HEK293 (cell line): ENCODE measurements around the gene JUP.

Experiments used
- CTCF ChIA-PET: fragments of 350-600 bp; formaldehyde crosslinking; extraction: SDS; loops from one replicate; lab custom pipeline; 2021; ENCODE audit warnings: antibody characterized with exemption; lab: Yijun Ruan, JAX
- POLR2A ChIA-PET: fragments of 300-600 bp; formaldehyde crosslinking; extraction: SDS; loops from one replicate; lab custom pipeline; 2020; ENCODE audit warnings: antibody characterized with exemption, inconsistent platforms; lab: Yijun Ruan, JAX
- H3K27ac ChIP-seq: fragments of 200-500 bp; sonication (Bioruptor generic); 2 replicates; pipeline ENCODE4 v1.5.1; 2014; ENCODE audit warnings: low read depth, low read length, control low read depth, inconsistent platforms; ENCODE audit errors: extremely low read depth
- H3K36me3 ChIP-seq, 2 experiments: fragments of 200-500 bp in 1 of 2; sonication (Bioruptor generic) in 1 of 2; 1 replicate in 1 of 2; 2 replicates in 1 of 2; pipeline ENCODE4 v1.5.1; 2014 to 2017; ENCODE audit warnings: inconsistent platforms in 2 of 2, low read length in 2 of 2; ENCODE audit not compliant: control insufficient read depth in 2 of 2, insufficient read depth in 1 of 2
- H3K4me1 ChIP-seq: fragments of 200-500 bp; sonication (Bioruptor generic); 2 replicates; pipeline ENCODE4 v1.5.1; 2014; ENCODE audit warnings: mild to moderate bottlenecking, low read length, inconsistent platforms; ENCODE audit not compliant: control insufficient read depth, insufficient read depth
- H3K4me3 ChIP-seq: 2 replicates; pipeline ENCODE4 v1.5.1; 2011; ENCODE audit warnings: low read depth, mild to moderate bottlenecking, control low read depth, low read length, moderate library complexity
- H3K9me3 ChIP-seq: fragments of 200-500 bp; sonication (Bioruptor generic); 2 replicates; pipeline ENCODE4 v1.5.1; 2014; ENCODE audit warnings: low read depth, low read length, inconsistent platforms; ENCODE audit not compliant: control insufficient read depth, insufficient read depth
- ATF2 ChIP-seq: fragments of 450-650 bp; formaldehyde crosslinking; IDR thresholded peaks from 2 replicates; pipeline ENCODE4 v1.5.1; 2016; ENCODE audit warnings: missing biosample characterization, missing genetic modification characterization, low read depth
- FEZF1 ChIP-seq: fragments of 450-650 bp; formaldehyde crosslinking; IDR thresholded peaks from 2 replicates; pipeline ENCODE4 v1.5.1; 2016; ENCODE audit warnings: missing biosample characterization, missing genetic modification characterization
- PATZ1 ChIP-seq: fragments of 450-650 bp; formaldehyde crosslinking; IDR thresholded peaks from 2 replicates; pipeline ENCODE4 v1.5.1; 2016; ENCODE audit warnings: missing biosample characterization, missing genetic modification characterization
- SCRT2 ChIP-seq: fragments of 450-650 bp; formaldehyde crosslinking; IDR thresholded peaks from 2 replicates; pipeline ENCODE4 v1.5.1; 2016; ENCODE audit warnings: missing biosample characterization, missing genetic modification characterization
- SP7 ChIP-seq: fragments of 450-650 bp; formaldehyde crosslinking; IDR thresholded peaks from 2 replicates; pipeline ENCODE4 v1.5.1; 2016; ENCODE audit warnings: missing biosample characterization, missing genetic modification characterization
- TSHZ1 ChIP-seq: fragments of 450-650 bp; formaldehyde crosslinking; IDR thresholded peaks from 2 replicates; pipeline ENCODE4 v1.5.1; 2016; ENCODE audit warnings: missing biosample characterization, missing genetic modification characterization, borderline replicate concordance
- ZBTB17 ChIP-seq: fragments of 450-650 bp; formaldehyde crosslinking; IDR thresholded peaks from 2 replicates; pipeline ENCODE4 v1.5.1; 2016; ENCODE audit warnings: missing biosample characterization, missing genetic modification characterization
- ZBTB21 ChIP-seq: fragments of 450-650 bp; formaldehyde crosslinking; IDR thresholded peaks from 2 replicates; pipeline ENCODE4 v1.5.1; 2017; ENCODE audit warnings: missing biosample characterization, missing genetic modification characterization
- ZEB2 ChIP-seq: fragments of 450-650 bp; formaldehyde crosslinking; IDR thresholded peaks from 2 replicates; pipeline ENCODE4 v1.5.1; 2016; ENCODE audit warnings: missing biosample characterization, missing genetic modification characterization
- ZFP37 ChIP-seq: fragments of 450-650 bp; formaldehyde crosslinking; IDR thresholded peaks from 2 replicates; pipeline ENCODE4 v1.5.1; 2016; ENCODE audit warnings: missing biosample characterization, missing genetic modification characterization
- ZNF223 ChIP-seq: fragments of 450-650 bp; formaldehyde crosslinking; IDR thresholded peaks from 2 replicates; pipeline ENCODE4 v1.5.1; 2016; ENCODE audit warnings: missing biosample characterization, missing genetic modification characterization
- ZNF302 ChIP-seq: fragments of 450-650 bp; formaldehyde crosslinking; IDR thresholded peaks from 2 replicates; pipeline ENCODE4 v1.5.1; 2016; ENCODE audit warnings: missing biosample characterization, missing genetic modification characterization, low read depth
- ZNF366 ChIP-seq: fragments of 450-650 bp; formaldehyde crosslinking; conservative IDR thresholded peaks from 2 replicates; pipeline ENCODE4 v1.5.1; 2016; ENCODE audit warnings: missing biosample characterization, missing genetic modification characterization
- ZNF398 ChIP-seq: fragments of 450-650 bp; formaldehyde crosslinking; IDR thresholded peaks from 2 replicates; pipeline ENCODE4 v1.5.1; 2017; ENCODE audit warnings: missing biosample characterization, missing genetic modification characterization
- ZNF530 ChIP-seq: fragments of 450-650 bp; formaldehyde crosslinking; IDR thresholded peaks from 2 replicates; pipeline ENCODE4 v1.5.1; 2016; ENCODE audit warnings: low read depth, missing biosample characterization, missing genetic modification characterization
- ZNF600 ChIP-seq: fragments of 450-650 bp; formaldehyde crosslinking; IDR thresholded peaks from 2 replicates; pipeline ENCODE4 v1.5.1; 2016; ENCODE audit warnings: missing biosample characterization, missing genetic modification characterization
- ZNF629 ChIP-seq: fragments of 450-650 bp; formaldehyde crosslinking; IDR thresholded peaks from 2 replicates; pipeline ENCODE4 v1.5.1; 2017; ENCODE audit warnings: missing biosample characterization, missing genetic modification characterization
- ZNF692 ChIP-seq: fragments of 450-650 bp; formaldehyde crosslinking; IDR thresholded peaks from 2 replicates; pipeline ENCODE4 v1.5.1; 2016; ENCODE audit warnings: missing biosample characterization, missing genetic modification characterization
- ZNF768 ChIP-seq: fragments of 450-650 bp; formaldehyde crosslinking; IDR thresholded peaks from 2 replicates; pipeline ENCODE4 v1.5.1; 2018; ENCODE audit warnings: missing biosample characterization, mild to moderate bottlenecking, missing genetic modification characterization
- ZSCAN18 ChIP-seq: fragments of 450-650 bp; formaldehyde crosslinking; IDR thresholded peaks from 2 replicates; pipeline ENCODE4 v1.5.1; 2016; ENCODE audit warnings: missing biosample characterization, missing genetic modification characterization

JUP gene

GRCh38 chr17:41740506-41740905 is 46.0 kb downstream of the JUP start:
- Histone ChIP-seq H3K36me3 (no peaks in the 10 kb centered on the region), H3K9me3 (no peaks in the 10 kb centered on the region), H3K4me1 (peaks cover 2% of the 10 kb centered on the region; the same call in 1 of the 2 replicates), H3K4me3 (no peak overlapping the region), H3K27ac (no peak overlapping the region)
- ChIA-PET POLR2A (interaction anchor here (1.3 kb wide), 1 partner anchor 46 kb away, joined by 5 read pairs; the partner anchor contains the start of gene JUP), CTCF (interaction anchor here (0.6 to 6.8 kb wide), 12 partner anchors 21 to 97 kb away, joined by 3 to 49 read pairs (median 4); partner anchors contain the start of genes JUP and KLHL10)
- TF ChIP-seq ZNF768 (tag by site-specific recombination) = 0 out of 2 replicates have a peak, but pooled peaks have one; percentile 73
- no peak for TF ChIP-seq ZNF530 (tag by site-specific recombination)

- Histone ChIP-seq H3K4me3 (no peak overlapping the region), H3K36me3 (no peaks in the 10 kb centered on the region), H3K27ac (no peak overlapping the region), H3K9me3 (no peaks in the 10 kb centered on the region), H3K4me1 (peaks cover 2% of the 10 kb centered on the region; the same call in 1 of the 2 replicates)
- CTCF ChIA-PET = interaction anchor here (0.6 to 6.8 kb wide), 13 partner anchors 21 to 118 kb away, joined by 3 to 49 read pairs (median 4); partner anchors contain the start of gene JUP
- no peak for TF ChIP-seq ZFP37
- 0 out of 2 replicates have a peak, but pooled peaks have one; percentile 27 for TF ChIP-seq ZBTB21 (tag by site-specific recombination)
- TF ChIP-seq ZSCAN18 (tag by site-specific recombination) = no peak
- TF ChIP-seq ZNF692 (tag by site-specific recombination) = 0 out of 2 replicates have a peak, but pooled peaks have one; percentile 28
- TF ChIP-seq ZEB2 = peak; percentile 82
- peak; percentile 58 for TF ChIP-seq PATZ1 (tag by site-specific recombination)
- peak; percentile 55; the same call in 1 of the 2 replicates for TF ChIP-seq ZBTB17 (tag by site-specific recombination)
- TF ChIP-seq ZNF600 (tag by site-specific recombination) = 0 out of 2 replicates have a peak, but pooled peaks have one; percentile 15
- TF ChIP-seq SCRT2 (tag by site-specific recombination) = 0 out of 2 replicates have a peak, but pooled peaks have one; percentile 23
- TF ChIP-seq ZNF366 (tag by site-specific recombination) = peak; percentile 53
- peak; percentile 69 for TF ChIP-seq FEZF1
- TF ChIP-seq ZNF223 (tag by site-specific recombination) = no peak
- TF ChIP-seq ZNF302 (tag by site-specific recombination) = no peak
- TF ChIP-seq TSHZ1 = 0 out of 2 replicates have a peak, but pooled peaks have one; percentile 11
- peak; percentile 35; the same call in 1 of the 2 replicates for TF ChIP-seq ZNF398 (tag by site-specific recombination)
- peak; percentile 31 for TF ChIP-seq SP7 (tag by site-specific recombination)
- TF ChIP-seq ATF2 (tag by site-specific recombination) = peak; percentile 91
- peak; percentile 82 for TF ChIP-seq ZNF629 (tag by site-specific recombination)
- POLR2A ChIA-PET = interaction anchor here (1.3 kb wide), 1 partner anchor 47 kb away, joined by 5 read pairs; the partner anchor contains the start of gene JUP
Observed at GRCh38 chr17:41739661-41740352, 46.7 kb downstream of the JUP start.
